GM19452 (cell line): ENCODE data around the gene ABCG2.
A peak's percentile ranks its signal among the peaks of the same experiment; 100 is the strongest.
"Not testable (repeated sequence)": the region's sequence is repeated elsewhere in the genome, so short reads cannot be mapped to it uniquely, and the experiment has no call there.

Experiments
- ATAC-seq: cut with Tn5 transposase; IDR thresholded peaks from one replicate; pipeline ENCODE4 v1.9.1; 2021; ENCODE audit not compliant: unreplicated experiment

The ABCG2 gene

GRCh38 chr4:88169298-88169697, 10.9 kb upstream of the ABCG2 start:
- no peak for ATAC-seq

- no peak for ATAC-seq
Measured at GRCh38 chr4:88166608-88167007, 8.2 kb upstream of the ABCG2 start.

- ATAC-seq = no peak
Measured at GRCh38 chr4:88163336-88163735, 4.9 kb upstream of the ABCG2 start.

GRCh38 chr4:88162626-88163025, 4.2 kb upstream of the ABCG2 start:
- no peak for ATAC-seq

- ATAC-seq = no peak
Measured at GRCh38 chr4:88159229-88159725, 838 bp upstream of the ABCG2 start.

GRCh38 chr4:88158038-88158488, 376 bp downstream of the ABCG2 start:
- peak; percentile 49 for ATAC-seq

GRCh38 chr4:88152331-88152730, 6.1 kb downstream of the ABCG2 start:
- ATAC-seq = not testable (repeated sequence)

GRCh38 chr4:88148560-88148959, 9.9 kb downstream of the ABCG2 start:
- no peak for ATAC-seq

- no peak for ATAC-seq
Measured at GRCh38 chr4:88147799-88148217, 10.6 kb downstream of the ABCG2 start.

GRCh38 chr4:88146891-88147290, 11.5 kb downstream of the ABCG2 start:
- ATAC-seq = no peak

GRCh38 chr4:88144866-88145300, 13.6 kb downstream of the ABCG2 start:
- ATAC-seq = no peak

GRCh38 chr4:88144048-88144447, 14.4 kb downstream of the ABCG2 start:
- ATAC-seq = no peak

- ATAC-seq = no peak
Measured at GRCh38 chr4:88143504-88143903, 14.9 kb downstream of the ABCG2 start.

GRCh38 chr4:88138561-88138960, 19.9 kb downstream of the ABCG2 start:
- ATAC-seq = no peak

- no peak for ATAC-seq
Measured at GRCh38 chr4:88137112-88137511, 21.3 kb downstream of the ABCG2 start.

GRCh38 chr4:88136249-88136648, 22.2 kb downstream of the ABCG2 start:
- no peak for ATAC-seq

GRCh38 chr4:88135356-88135663, 23.1 kb downstream of the ABCG2 start:
- no peak for ATAC-seq

- ATAC-seq = no peak
Measured at GRCh38 chr4:88134536-88135355, 23.7 kb downstream of the ABCG2 start.

GRCh38 chr4:88134111-88134510, 24.3 kb downstream of the ABCG2 start:
- ATAC-seq = no peak

GRCh38 chr4:88130544-88131305, 27.7 kb downstream of the ABCG2 start:
- ATAC-seq = no peak

GRCh38 chr4:88130003-88130402, 28.4 kb downstream of the ABCG2 start:
- no peak for ATAC-seq

- ATAC-seq = not testable (repeated sequence)
Measured at GRCh38 chr4:88122260-88122659, 36.2 kb downstream of the ABCG2 start.
